HEK293T (cell line): ENCODE data around the gene AOPEP.

Source experiments
- ARNT ChIP-seq: fragments of 450-650 bp; IDR thresholded peaks from 2 replicates; pipeline ENCODE4 v1.6.1; 2017; ENCODE audit warnings: mild to moderate bottlenecking
- BHLHE40 ChIP-seq: fragments of 450-650 bp; IDR thresholded peaks from 2 replicates; pipeline ENCODE4 v1.6.1; 2016; ENCODE audit warnings: mild to moderate bottlenecking, moderate library complexity, borderline replicate concordance
- ELF4 ChIP-seq: fragments of 450-650 bp; IDR thresholded peaks from 2 replicates; pipeline ENCODE4 v1.6.1; 2017; ENCODE audit warnings: antibody characterized with exemption
- FOXA1 ChIP-seq: fragments of 450-650 bp; IDR thresholded peaks from 2 replicates; pipeline ENCODE4 v1.6.1; 2016; ENCODE audit warnings: mild to moderate bottlenecking
- FOXM1 ChIP-seq: fragments of 450-650 bp; IDR thresholded peaks from 2 replicates; pipeline ENCODE4 v1.6.1; 2017; ENCODE audit warnings: mild to moderate bottlenecking, borderline replicate concordance
- L3MBTL2 ChIP-seq: fragments of 450-650 bp; conservative IDR thresholded peaks from 2 replicates; pipeline ENCODE4 v1.6.1; 2016; ENCODE audit warnings: mild to moderate bottlenecking
- NFRKB ChIP-seq: fragments of 450-650 bp; IDR thresholded peaks from 2 replicates; pipeline ENCODE4 v1.6.1; 2016; ENCODE audit warnings: mild to moderate bottlenecking, moderate library complexity
- SP1 ChIP-seq: fragments of 450-650 bp; IDR thresholded peaks from 2 replicates; pipeline ENCODE4 v1.6.1; 2017
- SUZ12 ChIP-seq: fragments of 450-650 bp; IDR thresholded peaks from 2 replicates; pipeline ENCODE4 v1.6.1; 2016; ENCODE audit warnings: mild to moderate bottlenecking
- TARDBP ChIP-seq: fragments of 450-650 bp; IDR thresholded peaks from 2 replicates; pipeline ENCODE4 v1.6.1; 2016
- TF ChIP-seq, protein P1 (sequence below): fragments of 450-650 bp; IDR thresholded peaks from 2 replicates; pipeline ENCODE4 v1.6.1; 2016

DNA sequence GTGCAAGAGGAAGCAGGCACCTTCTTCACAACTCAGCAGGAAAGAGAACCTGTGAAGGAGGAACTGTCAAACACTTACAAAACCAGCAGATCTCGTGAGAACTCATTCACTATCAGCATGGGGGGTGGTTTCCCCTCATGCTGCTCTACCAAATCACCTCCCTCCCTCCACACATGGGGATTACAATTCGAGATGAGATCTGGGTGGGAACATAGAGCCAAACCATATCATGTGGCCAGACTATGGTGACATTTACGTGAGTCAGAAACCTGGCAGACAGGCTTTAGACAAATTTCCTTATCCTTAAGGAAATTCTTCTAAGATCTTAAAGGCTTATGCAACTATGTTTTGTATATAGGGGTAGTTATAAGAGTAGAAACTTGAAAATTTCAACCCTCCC lies 8.7 kb upstream of the AOPEP start:
- TF ChIP-seq ARNT (no peak), SP1 (no peak), ELF4 (no peak), L3MBTL2 (no peak), BHLHE40 (no peak), SUZ12 (no peak), FOXM1 (no peak), NFRKB (no peak), FOXA1 (no peak), TARDBP (no peak)
- TF ChIP-seq, protein P1, sequence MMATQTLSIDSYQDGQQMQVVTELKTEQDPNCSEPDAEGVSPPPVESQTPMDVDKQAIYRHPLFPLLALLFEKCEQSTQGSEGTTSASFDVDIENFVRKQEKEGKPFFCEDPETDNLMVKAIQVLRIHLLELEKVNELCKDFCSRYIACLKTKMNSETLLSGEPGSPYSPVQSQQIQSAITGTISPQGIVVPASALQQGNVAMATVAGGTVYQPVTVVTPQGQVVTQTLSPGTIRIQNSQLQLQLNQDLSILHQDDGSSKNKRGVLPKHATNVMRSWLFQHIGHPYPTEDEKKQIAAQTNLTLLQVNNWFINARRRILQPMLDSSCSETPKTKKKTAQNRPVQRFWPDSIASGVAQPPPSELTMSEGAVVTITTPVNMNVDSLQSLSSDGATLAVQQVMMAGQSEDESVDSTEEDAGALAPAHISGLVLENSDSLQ = no peak
